CD4-positive, alpha-beta T cell (primary cell): ENCODE data around the gene COPG2. TPM values are rescaled to one million over a fixed set of nuclear protein-coding genes. Genes with fewer than 3 reads are reported as not detected.

Source experiments
- ATAC-seq: fragments of 200-7000 bp; cut with Tn5 transposase; one replicate; pipeline ENCODE4 v1.10.0; 2022; ENCODE audit warnings: mild to moderate bottlenecking; ENCODE audit not compliant: poor library complexity
- CTCF ChIA-PET: fragments of 350-600 bp; sonication (Branson Sonifier 250); formaldehyde crosslinking; loops from one replicate; lab custom pipeline; 2021; ENCODE audit warnings: antibody characterized with exemption, inconsistent platforms; lab: Charles Lee
- POLR2A ChIA-PET: fragments of 350-600 bp; sonication (Branson Sonifier 250); formaldehyde crosslinking; loops from one replicate; lab custom pipeline; 2021; ENCODE audit warnings: antibody characterized with exemption, inconsistent platforms; lab: Charles Lee
- DNase-seq, 14 experiments: peaks; one replicate each; pipeline ENCODE4 v3.0.0-alpha.2; 2013 to 2020; ENCODE audit warnings: mixed read lengths in 2 of 14
- H3K27ac ChIP-seq, 2 donors: one replicate each; pipeline versions ENCODE4 v1.5.1 to v1.7.0; 2013; ENCODE audit warnings: low read length in 2 of 2, low read depth in 1 of 2, mild to moderate bottlenecking in 1 of 2
- H3K27me3 ChIP-seq, 2 experiments: 1 replicate in 1 of 2; 2 replicates in 1 of 2; pipeline versions ENCODE4 v1.6.1 to v1.7.0; 2013; ENCODE audit warnings: low read length in 2 of 2, control low read depth in 1 of 2, mild to moderate bottlenecking in 1 of 2, moderate library complexity in 1 of 2; ENCODE audit not compliant: insufficient read depth in 2 of 2, control insufficient read depth in 1 of 2
- H3K36me3 ChIP-seq: one replicate; pipeline ENCODE4 v1.6.1; 2013; ENCODE audit warnings: low read length, control low read depth; ENCODE audit not compliant: insufficient read depth
- H3K4me1 ChIP-seq: one replicate; pipeline ENCODE4 v1.6.1; 2013; ENCODE audit warnings: low read length, control low read depth; ENCODE audit not compliant: insufficient read depth
- H3K4me3 ChIP-seq: one replicate; pipeline ENCODE4 v1.5.1; 2013; ENCODE audit warnings: mild to moderate bottlenecking, low read length, moderate library complexity
- H3K9me3 ChIP-seq, 2 experiments: 1 replicate in 1 of 2; 2 replicates in 1 of 2; pipeline versions ENCODE4 v1.6.1 to v1.7.0; 2013; ENCODE audit warnings: low read length in 2 of 2, mild to moderate bottlenecking in 2 of 2, control low read depth in 1 of 2, moderate library complexity in 1 of 2; ENCODE audit not compliant: control insufficient read depth in 1 of 2, insufficient read depth in 1 of 2
- H3K27ac Mint-ChIP-seq: one replicate; pipeline ENCODE4 v1.8.0; 2020; ENCODE audit warnings: mixed read lengths
- H3K27me3 Mint-ChIP-seq: one replicate; pipeline ENCODE4 v1.8.0; 2021; ENCODE audit warnings: mixed read lengths
- H3K36me3 Mint-ChIP-seq: one replicate; pipeline ENCODE4 v1.8.0; 2021; ENCODE audit warnings: low read depth, mixed read lengths
- H3K4me1 Mint-ChIP-seq: one replicate; pipeline ENCODE4 v1.8.0; 2021; ENCODE audit warnings: low read depth, mixed read lengths
- H3K4me3 Mint-ChIP-seq: one replicate; pipeline ENCODE4 v1.8.0; 2020; ENCODE audit warnings: mild to moderate bottlenecking, mixed read lengths
- H3K9me3 Mint-ChIP-seq: one replicate; pipeline ENCODE4 v1.8.0; 2020; ENCODE audit warnings: mixed read lengths
- intact Hi-C, 2 experiments: fragments of 100-400 bp; cut with DNase I in 1 of 2; cut with micrococcal nuclease in 1 of 2; formaldehyde crosslinking; loops; one replicate each; pipeline versions ENCODE4 v1.15.1 to v1.9.0; 2023 to 2025; cut with DNase I, micrococcal nuclease
- total RNA-seq, 174 experiments: library from RNA in 2 of 174; stranded (reverse) in 2 of 174; gene quantifications; one replicate each; pipeline ENCODE4 v1.2.3 and lab custom pipeline; 2021 to 2026
- TF ChIP-seq, protein P1 (sequence below): fragments of 200-600 bp; IDR thresholded peaks from one replicate; pipeline ENCODE4 v1.8.0; 2022; ENCODE audit warnings: antibody characterized with exemption, mild to moderate bottlenecking

Gene COPG2
- total RNA-seq, 2 experiments from 2014 or later: 4.1 to 4.3 TPM

DNA sequence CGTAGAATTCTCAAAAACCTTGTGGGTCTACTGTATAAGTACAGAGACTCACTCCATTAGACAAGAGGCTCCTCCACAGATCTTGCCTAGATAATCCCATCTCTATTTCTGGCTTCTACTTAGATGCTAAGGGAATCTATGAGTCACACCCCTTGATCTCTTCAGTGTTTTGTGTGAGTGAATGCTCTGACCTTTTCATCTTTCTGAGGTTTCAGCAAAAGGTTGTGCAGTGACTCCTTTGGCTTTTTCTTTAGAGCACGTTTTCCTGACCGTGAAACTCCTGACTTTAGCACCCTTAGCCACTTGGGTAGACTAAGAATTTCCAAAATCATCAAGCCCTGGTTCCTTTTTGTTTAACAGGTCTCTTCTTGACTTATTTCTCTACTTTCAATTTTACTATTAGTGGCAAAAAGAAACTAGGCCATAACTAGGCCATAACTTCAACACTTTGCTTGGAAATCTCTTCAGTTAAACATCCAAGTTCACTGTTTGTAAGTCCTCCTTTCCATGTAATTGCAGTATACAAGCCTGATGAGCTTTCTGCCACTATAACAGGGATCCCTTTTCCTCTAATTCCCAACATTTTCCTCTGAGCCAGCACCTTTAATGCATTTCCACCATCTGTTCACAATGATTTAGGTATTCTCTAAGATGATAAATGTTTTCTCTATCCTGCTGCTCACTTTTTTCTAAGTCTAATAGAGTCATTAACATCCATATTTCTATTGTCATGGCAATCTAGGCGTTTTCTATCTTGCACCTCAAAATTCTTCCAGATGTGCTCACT, 19.4 kb downstream of the COPG2 start:
- Mint-ChIP-seq H3K9me3 (peaks cover 10% of the 10 kb centered on the region), H3K4me1 (no peaks in the 10 kb centered on the region), H3K27ac (no peak overlapping the region), H3K36me3 (peaks cover 75% of the 10 kb centered on the region), H3K27me3 (no peaks in the 10 kb centered on the region), H3K4me3 (no peak overlapping the region)
- no peaks in the 10 kb centered on the region for H3K27me3 ChIP-seq
- ChIA-PET CTCF (no interaction called here), POLR2A (no interaction called here)
- H3K9me3 ChIP-seq: peaks cover 0 to 4% of the 10 kb centered on the region in 2 experiments
- no peak for ATAC-seq
- no peaks in the 10 kb centered on the region for H3K4me1 ChIP-seq
- no peak overlapping the region for H3K4me3 ChIP-seq
- no peaks in the 10 kb centered on the region for H3K36me3 ChIP-seq
- intact Hi-C loops: no loop called here
- DNase-seq: no peak
- TF ChIP-seq, protein P1, sequence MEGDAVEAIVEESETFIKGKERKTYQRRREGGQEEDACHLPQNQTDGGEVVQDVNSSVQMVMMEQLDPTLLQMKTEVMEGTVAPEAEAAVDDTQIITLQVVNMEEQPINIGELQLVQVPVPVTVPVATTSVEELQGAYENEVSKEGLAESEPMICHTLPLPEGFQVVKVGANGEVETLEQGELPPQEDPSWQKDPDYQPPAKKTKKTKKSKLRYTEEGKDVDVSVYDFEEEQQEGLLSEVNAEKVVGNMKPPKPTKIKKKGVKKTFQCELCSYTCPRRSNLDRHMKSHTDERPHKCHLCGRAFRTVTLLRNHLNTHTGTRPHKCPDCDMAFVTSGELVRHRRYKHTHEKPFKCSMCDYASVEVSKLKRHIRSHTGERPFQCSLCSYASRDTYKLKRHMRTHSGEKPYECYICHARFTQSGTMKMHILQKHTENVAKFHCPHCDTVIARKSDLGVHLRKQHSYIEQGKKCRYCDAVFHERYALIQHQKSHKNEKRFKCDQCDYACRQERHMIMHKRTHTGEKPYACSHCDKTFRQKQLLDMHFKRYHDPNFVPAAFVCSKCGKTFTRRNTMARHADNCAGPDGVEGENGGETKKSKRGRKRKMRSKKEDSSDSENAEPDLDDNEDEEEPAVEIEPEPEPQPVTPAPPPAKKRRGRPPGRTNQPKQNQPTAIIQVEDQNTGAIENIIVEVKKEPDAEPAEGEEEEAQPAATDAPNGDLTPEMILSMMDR: no peak
- no peak overlapping the region for H3K27ac ChIP-seq

DNA sequence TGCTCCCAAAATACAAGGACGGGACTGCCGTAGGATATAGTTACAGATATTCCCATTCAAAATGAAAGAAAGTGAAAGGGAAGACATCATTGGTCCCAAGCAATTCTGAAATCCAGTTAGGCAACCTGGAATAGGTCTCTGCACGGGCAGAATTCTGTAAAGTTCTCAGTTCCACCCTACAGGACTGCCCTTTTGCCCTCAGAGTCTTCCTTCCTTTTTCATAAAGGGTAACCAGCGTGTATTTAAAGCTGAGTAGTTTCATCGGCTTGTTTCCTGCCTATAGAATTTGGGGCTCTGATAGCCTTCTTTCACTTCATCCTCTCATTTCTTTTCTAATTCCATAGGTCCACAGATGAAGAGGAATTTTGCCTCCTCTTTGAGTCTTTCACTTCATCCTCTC, 20.0 kb downstream of the COPG2 start:
- H3K27ac ChIP-seq: no peak overlapping the region
- Mint-ChIP-seq H3K4me3 (no peak overlapping the region), H3K36me3 (peaks cover 73% of the 10 kb centered on the region), H3K4me1 (no peaks in the 10 kb centered on the region), H3K27ac (no peak overlapping the region), H3K27me3 (no peaks in the 10 kb centered on the region), H3K9me3 (peaks cover 10% of the 10 kb centered on the region)
- TF ChIP-seq, protein P1: no peak
- no peaks in the 10 kb centered on the region for H3K27me3 ChIP-seq
- intact Hi-C loops: no loop called here
- no peak overlapping the region for H3K4me3 ChIP-seq
- no peaks in the 10 kb centered on the region for H3K4me1 ChIP-seq
- H3K9me3 ChIP-seq: peaks cover 0 to 4% of the 10 kb centered on the region in 2 experiments
- ChIA-PET POLR2A (no interaction called here), CTCF (no interaction called here)
- ATAC-seq: no peak
- DNase-seq: no peak
- H3K36me3 ChIP-seq: no peaks in the 10 kb centered on the region

DNA sequence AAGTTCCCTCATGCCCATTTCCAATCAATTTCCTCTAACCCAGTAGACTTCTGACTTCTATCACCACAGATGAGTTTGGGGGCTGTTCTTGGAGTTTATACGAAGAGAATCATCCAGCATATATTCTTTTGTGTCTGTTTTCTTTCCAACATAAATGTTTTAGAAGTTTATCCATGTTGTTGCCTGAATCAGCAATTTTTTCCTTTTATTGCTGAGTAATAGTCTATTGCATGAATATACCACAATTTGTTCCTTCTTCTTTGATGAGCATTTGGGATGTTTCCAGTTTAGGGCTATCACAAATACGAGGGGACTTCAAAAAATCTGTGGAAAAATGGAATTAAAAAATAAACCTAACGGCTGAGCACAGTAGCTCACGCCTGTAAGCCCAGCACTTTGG, 26.2 kb downstream of the COPG2 start:
- TF ChIP-seq, protein P1: no peak

More for the DNA sequence above, 26.2 kb downstream of the COPG2 start:
- Histone ChIP-seq H3K36me3 (no peaks in the 10 kb centered on the region), H3K4me1 (no peaks in the 10 kb centered on the region), H3K9me3 (peaks cover 0 to 25% of the 10 kb centered on the region in 2 experiments), H3K27me3 (no peaks in the 10 kb centered on the region), H3K4me3 (no peak overlapping the region), H3K27ac (no peak overlapping the region)
- peaks cover 61% of the 10 kb centered on the region for H3K36me3 Mint-ChIP-seq
- H3K27ac Mint-ChIP-seq: no peak overlapping the region
- intact Hi-C loops: no loop called here
- ATAC-seq (no peak), DNase-seq (no peak)
- ChIA-PET POLR2A (no interaction called here), CTCF (no interaction called here)
- H3K4me1 Mint-ChIP-seq: no peaks in the 10 kb centered on the region
- peaks cover 9% of the 10 kb centered on the region for H3K9me3 Mint-ChIP-seq
- H3K4me3 Mint-ChIP-seq: no peak overlapping the region
- H3K27me3 Mint-ChIP-seq: no peaks in the 10 kb centered on the region
